OCI-LY1 (cell line): ENCODE results near the gene ZNF474.

Experiments
- H2AFZ ChIP-seq: fragments of 200-600 bp; sonication (generic), shearing (Covaris generic); 2 replicates; pipeline ENCODE4 v1.6.0; 2014; ENCODE audit warnings: antibody characterized with exemption, mild to moderate bottlenecking, low read length
- H3F3A ChIP-seq: fragments of 200-600 bp; sonication (generic), shearing (Covaris generic); 2 replicates; pipeline ENCODE4 v1.6.0; 2014; ENCODE audit warnings: mild to moderate bottlenecking, antibody characterized with exemption, low read length, moderate library complexity; ENCODE audit not compliant: insufficient read depth
- H3K27ac ChIP-seq: fragments of 200-600 bp; sonication (generic); 2 replicates; pipeline ENCODE4 v1.5.1; 2014; ENCODE audit warnings: low read length, mixed run types, mild to moderate bottlenecking, low read depth; ENCODE audit not compliant: poor library complexity, severe bottlenecking
- H3K27me3 ChIP-seq: fragments of 200-600 bp; sonication (generic); 2 replicates; pipeline ENCODE4 v1.6.0; 2014; ENCODE audit warnings: antibody characterized with exemption, mild to moderate bottlenecking, low read length, moderate library complexity; ENCODE audit not compliant: insufficient read depth
- H3K36me3 ChIP-seq: fragments of 200-600 bp; sonication (generic); 2 replicates; pipeline ENCODE4 v1.6.1; 2014; ENCODE audit warnings: mild to moderate bottlenecking, antibody characterized with exemption, low read length, moderate library complexity, mixed read lengths; ENCODE audit not compliant: insufficient read depth
- H3K4me1 ChIP-seq: fragments of 200-600 bp; sonication (generic); 2 replicates; pipeline ENCODE4 v1.5.1; 2014; ENCODE audit warnings: mild to moderate bottlenecking, low read length, moderate library complexity; ENCODE audit not compliant: insufficient read depth, severe bottlenecking
- H3K4me2 ChIP-seq: fragments of 200-600 bp; sonication (generic), shearing (Covaris generic); 2 replicates; pipeline ENCODE4 v1.6.1; 2014; ENCODE audit warnings: low read length
- H3K4me3 ChIP-seq: fragments of 200-600 bp; sonication (generic); 2 replicates; pipeline ENCODE4 v1.5.1; 2014; ENCODE audit warnings: low read length, low read depth, mild to moderate bottlenecking, mixed read lengths; ENCODE audit not compliant: poor library complexity, severe bottlenecking
- H3K79me2 ChIP-seq: fragments of 200-600 bp; shearing (Covaris generic); 2 replicates; pipeline ENCODE4 v1.6.1; 2016; ENCODE audit warnings: mixed run types, low read length, mixed read lengths; ENCODE audit not compliant: insufficient read depth
- H3K9ac ChIP-seq: fragments of 200-600 bp; sonication (generic), shearing (Covaris generic); 2 replicates; pipeline ENCODE4 v1.6.1; 2014; ENCODE audit warnings: mild to moderate bottlenecking, low read length, mixed read lengths
- H3K9me2 ChIP-seq: fragments of 200-600 bp; sonication (generic), shearing (Covaris generic); 2 replicates; pipeline ENCODE4 v1.6.1; 2014; ENCODE audit warnings: low read depth, mild to moderate bottlenecking, low read length, mixed read lengths
- H3K9me3 ChIP-seq: fragments of 200-600 bp; shearing (Covaris generic); 2 replicates; pipeline ENCODE4 v1.6.1; 2014; ENCODE audit warnings: low read length, mixed read lengths
- H4K20me1 ChIP-seq: fragments of 200-600 bp; sonication (generic), shearing (Covaris generic); 2 replicates; pipeline ENCODE4 v1.6.0; 2016; ENCODE audit warnings: mild to moderate bottlenecking, low read length; ENCODE audit not compliant: insufficient read depth
- CTCF ChIP-seq: fragments of 200-600 bp; sonication (generic), shearing (Covaris generic); IDR thresholded peaks from 2 replicates; pipeline ENCODE4 v1.5.1; 2017; ENCODE audit warnings: mild to moderate bottlenecking, antibody characterized with exemption, low read length, moderate library complexity, mixed read lengths
- EZH2 ChIP-seq: fragments of 200-600 bp; sonication (generic), shearing (Covaris generic); IDR thresholded peaks from 2 replicates; pipeline ENCODE4 v1.8.0; 2017; ENCODE audit warnings: borderline replicate concordance, mixed run types, mild to moderate bottlenecking, antibody characterized with exemption, low read length, moderate library complexity, mixed read lengths

Gene ZNF474

DNA sequence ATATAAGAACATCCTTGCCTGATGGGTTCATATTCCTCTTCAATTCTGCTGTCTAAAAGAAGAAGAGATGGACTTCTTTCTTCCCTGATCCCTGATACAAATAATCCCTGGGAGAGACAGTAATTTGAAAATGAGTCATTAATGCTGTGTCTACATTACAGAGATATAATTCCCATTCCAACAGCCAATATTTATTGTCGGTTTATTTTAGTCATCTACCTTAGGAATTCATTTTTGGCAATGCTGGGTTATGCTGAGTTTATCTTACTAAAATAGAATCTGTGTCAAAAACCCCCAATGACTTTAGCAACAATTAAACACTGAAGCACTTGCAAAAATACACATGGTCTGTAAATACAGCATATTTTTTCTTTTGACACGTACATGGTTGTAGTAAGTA is 23.9 kb downstream of the ZNF474 start:
- no peaks in the 10 kb centered on the region for H3K9me2 ChIP-seq
- H3K36me3 ChIP-seq: no peaks in the 10 kb centered on the region
- no peaks in the 10 kb centered on the region for H3K9me3 ChIP-seq
- H3K4me1 ChIP-seq: no peaks in the 10 kb centered on the region
- no peak overlapping the region for H2AFZ ChIP-seq
- TF ChIP-seq CTCF (no peak), EZH2 (no peak)
- no peaks in the 10 kb centered on the region for H4K20me1 ChIP-seq
- no peak overlapping the region for H3K27ac ChIP-seq
- H3K27me3 ChIP-seq: no peaks in the 10 kb centered on the region
- H3K4me3 ChIP-seq: no peak overlapping the region
- H3K79me2 ChIP-seq: no peaks in the 10 kb centered on the region
- H3K9ac ChIP-seq: no peak overlapping the region
- no peaks in the 10 kb centered on the region for H3F3A ChIP-seq
- no peak overlapping the region for H3K4me2 ChIP-seq

- H3K4me2 ChIP-seq: no peak overlapping the region
- no peaks in the 10 kb centered on the region for H3K36me3 ChIP-seq
- no peak overlapping the region for H3K9ac ChIP-seq
- no peaks in the 10 kb centered on the region for H3F3A ChIP-seq
- H3K4me1 ChIP-seq: no peaks in the 10 kb centered on the region
- no peaks in the 10 kb centered on the region for H3K9me3 ChIP-seq
- no peaks in the 10 kb centered on the region for H3K79me2 ChIP-seq
- no peaks in the 10 kb centered on the region for H3K27me3 ChIP-seq
- no peaks in the 10 kb centered on the region for H4K20me1 ChIP-seq
- H3K9me2 ChIP-seq: no peaks in the 10 kb centered on the region
- no peak overlapping the region for H2AFZ ChIP-seq
- no peak overlapping the region for H3K27ac ChIP-seq
- TF ChIP-seq CTCF (no peak), EZH2 (no peak)
- no peak overlapping the region for H3K4me3 ChIP-seq
These were observed 24.4 kb downstream of the ZNF474 start for GRCh38 chr5:122153774-122154173.

DNA sequence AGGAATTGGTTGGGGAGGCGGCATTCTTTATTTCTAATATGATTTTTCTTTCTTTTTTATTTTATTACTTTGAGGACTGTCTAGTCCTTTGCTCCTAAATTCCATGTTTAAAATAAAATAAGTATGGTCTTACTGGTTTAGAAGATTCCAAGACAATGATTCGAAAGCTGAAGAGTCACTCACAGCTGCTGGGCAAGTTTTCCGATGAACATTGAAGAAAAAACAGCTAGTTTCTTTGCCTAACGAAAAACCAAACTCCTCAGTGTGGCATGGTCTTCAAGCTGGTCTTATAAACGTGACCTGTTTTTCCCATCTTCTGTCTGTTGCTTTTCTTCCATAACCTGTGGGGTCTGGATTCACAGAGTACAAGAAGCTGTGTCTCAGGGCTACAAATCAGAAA is 25.1 kb downstream of the ZNF474 start:
- no peaks in the 10 kb centered on the region for H3K79me2 ChIP-seq
- H3K27me3 ChIP-seq: no peaks in the 10 kb centered on the region
- H2AFZ ChIP-seq: no peak overlapping the region
- no peaks in the 10 kb centered on the region for H3K9me3 ChIP-seq
- H3K4me1 ChIP-seq: no peaks in the 10 kb centered on the region
- TF ChIP-seq CTCF: no peak
- no peak for TF ChIP-seq EZH2
- no peaks in the 10 kb centered on the region for H3K9me2 ChIP-seq
- H4K20me1 ChIP-seq: no peaks in the 10 kb centered on the region
- H3K9ac ChIP-seq: no peak overlapping the region
- no peak overlapping the region for H3K27ac ChIP-seq
- H3F3A ChIP-seq: no peaks in the 10 kb centered on the region
- H3K36me3 ChIP-seq: no peaks in the 10 kb centered on the region
- no peak overlapping the region for H3K4me2 ChIP-seq
- no peak overlapping the region for H3K4me3 ChIP-seq
